GM18858 (cell line): ENCODE data around the gene BAIAP2.

Experiments
- ATAC-seq: cut with Tn5 transposase; IDR thresholded peaks from one replicate; pipeline ENCODE4 v1.9.1; 2021; ENCODE audit not compliant: unreplicated experiment

The BAIAP2 gene

DNA sequence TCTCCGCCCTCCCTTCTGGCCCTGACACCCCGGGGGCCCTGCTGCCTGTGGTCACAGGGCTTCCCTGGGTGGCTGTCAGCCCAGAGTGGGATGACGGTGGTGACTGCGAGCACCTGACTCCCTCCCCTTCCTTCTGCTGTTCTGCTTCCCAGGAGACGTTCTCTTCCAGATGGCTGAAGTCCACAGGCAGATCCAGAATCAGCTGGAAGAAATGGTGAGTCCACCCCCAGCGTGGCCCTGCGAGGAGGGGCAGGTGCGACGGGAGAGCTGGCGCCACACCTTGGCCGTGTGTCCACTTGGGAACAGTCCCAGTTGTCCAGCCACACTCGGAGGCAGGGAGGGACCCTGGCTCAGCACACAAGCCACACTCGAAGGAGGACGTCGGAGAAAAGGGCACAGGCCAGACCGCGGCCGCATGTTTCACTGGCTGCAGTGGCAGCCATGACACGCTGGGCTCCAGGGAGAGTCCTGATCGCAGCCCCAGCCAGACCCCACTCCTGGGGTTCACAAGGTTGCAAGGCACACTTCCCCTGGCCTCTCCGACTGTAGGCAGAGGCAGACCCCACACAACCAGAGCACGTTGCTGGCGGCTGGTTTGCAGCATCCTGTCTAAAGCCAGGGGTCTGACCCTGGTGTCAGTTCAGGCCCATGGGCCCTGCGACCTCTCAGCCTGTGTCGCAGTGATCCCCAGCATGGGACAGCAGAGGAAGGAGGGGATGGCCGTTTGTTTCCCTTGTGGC is 49.9 kb downstream of the BAIAP2 start:
- no peak for ATAC-seq

GRCh38 chr17:81085420-81085911 is 50.5 kb downstream of the BAIAP2 start:
- ATAC-seq: no peak

DNA sequence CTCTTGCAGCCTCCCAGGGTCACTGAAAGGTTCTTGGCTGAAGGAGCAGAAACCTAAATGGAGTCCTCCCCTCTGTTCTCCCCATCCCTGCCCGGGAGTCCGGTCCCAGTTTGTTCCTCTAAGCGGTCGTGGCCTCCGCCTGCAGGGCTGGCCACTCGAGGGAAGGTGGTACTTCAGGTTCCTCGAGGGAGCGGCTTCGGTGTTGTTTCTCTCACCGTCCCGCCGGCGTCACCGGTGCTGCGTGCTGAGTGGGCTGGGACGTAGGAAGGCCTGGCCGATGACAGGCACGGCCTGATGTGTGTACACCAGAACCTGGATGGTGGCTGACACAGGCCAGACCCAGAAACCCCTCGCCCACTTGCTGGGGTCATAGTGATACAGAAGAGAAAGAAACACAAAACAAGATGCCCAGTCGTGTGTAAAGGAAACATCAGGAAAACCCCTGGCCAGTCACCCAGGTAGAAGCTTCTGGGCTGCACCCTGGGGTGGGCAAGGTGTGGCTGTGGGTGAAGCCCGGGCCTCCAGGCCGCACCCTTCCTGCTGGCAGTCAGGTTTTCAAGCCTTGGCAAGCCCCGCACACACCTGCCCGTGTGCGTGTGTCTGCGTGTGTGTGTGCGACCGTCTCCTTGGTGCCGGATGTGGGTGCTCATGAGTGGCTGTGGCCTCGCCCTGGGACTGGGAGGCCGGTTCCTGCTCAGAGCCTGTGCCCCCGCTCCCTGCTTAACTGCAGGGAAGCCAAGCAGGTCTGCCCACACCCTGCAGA is 52.0 kb downstream of the BAIAP2 start:
- ATAC-seq: no peak

DNA sequence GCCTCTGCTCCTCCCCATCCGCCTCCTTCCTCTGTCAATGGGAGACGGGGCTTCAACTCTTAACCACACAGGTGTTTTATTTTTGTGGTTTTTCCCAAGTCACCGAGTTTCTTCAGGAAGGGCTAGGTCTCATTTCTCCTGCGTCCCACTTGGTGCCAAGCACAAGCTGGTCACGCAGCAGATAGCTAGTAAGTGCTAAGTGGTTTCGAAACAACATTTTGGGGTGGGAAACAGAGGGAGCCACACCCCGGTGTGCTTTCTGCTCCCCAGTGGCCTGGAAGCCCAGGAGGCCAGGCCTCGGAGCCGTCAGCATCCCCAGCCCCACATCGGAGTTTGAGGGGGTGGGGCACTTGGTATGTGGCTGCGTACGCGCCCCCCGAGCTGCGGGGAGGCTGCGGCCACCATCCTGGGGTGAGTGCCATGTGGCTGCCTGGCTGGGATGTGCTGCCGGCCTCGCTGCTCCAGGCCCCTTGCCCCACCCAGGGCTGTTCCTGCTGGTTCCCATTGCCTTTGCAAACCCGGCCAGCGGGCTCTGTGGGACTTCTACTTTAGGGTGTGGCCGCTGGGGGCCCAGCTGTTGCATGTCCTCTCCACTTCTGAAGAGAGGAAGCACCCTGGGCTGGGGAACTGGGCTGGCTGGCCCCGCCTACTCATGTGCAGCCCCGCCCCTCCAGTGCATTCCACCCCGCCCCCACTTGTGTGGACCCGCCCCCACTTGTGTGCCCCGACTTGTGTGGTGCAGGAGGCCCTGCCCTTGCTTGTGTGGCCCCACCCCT is 55.6 kb downstream of the BAIAP2 start:
- no peak for ATAC-seq

DNA sequence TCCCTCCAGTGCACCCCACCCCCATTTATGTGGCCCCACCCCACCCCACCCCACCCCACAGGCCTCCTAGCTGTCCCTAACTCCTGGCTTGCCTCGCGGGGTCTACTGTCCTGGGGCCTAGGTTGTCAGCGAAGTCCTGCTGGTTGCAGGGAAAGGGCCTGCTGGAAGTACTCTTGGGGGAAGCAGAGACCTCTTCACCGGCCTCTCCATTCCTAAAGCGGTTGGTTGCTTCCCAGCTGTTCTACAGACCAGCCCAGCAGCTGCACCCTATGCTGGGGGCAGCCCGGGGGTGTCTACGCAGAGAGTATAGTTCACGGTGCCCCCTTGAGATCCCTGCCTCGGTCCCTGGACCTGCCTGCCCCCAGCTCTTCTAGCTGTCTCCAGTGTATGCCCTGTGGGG is 56.2 kb downstream of the BAIAP2 start:
- ATAC-seq: no peak

DNA sequence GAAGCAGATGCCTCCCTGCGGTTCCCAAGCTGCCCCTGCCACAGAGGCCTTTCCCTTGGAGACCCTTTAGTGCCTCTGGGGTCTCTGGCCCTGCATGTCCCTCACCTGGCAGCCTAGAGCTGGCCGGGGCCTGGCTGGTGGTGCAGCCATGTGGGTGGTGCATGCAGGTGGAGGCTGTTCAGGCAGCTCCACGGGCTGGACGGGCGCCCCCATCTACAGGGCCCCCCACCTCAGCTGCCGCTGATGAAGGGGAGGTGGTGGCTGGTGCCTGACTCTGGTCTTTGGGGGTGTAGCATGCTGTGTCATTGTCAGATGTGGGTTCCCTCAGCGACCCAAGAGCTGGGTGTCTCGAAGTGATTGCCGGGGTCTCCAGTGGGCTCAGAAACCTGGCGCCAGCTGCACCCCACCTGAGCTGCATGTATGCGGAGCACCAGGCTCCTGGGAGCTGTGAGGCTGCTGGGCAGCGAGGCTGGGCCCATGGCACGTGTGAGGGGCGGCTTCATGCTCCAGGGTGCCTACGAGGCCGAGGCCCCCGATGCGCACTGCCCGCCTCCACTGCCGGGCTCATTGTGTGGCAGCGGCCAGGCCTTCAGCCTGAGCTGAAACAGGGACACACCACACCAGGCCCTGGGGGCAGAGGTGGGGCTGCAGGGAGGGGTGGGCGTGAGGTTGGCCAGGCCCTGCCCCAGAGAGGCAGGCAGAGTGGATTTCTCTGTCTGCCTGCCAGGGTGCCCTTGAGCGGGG is 57.0 kb downstream of the BAIAP2 start:
- ATAC-seq: no peak

DNA sequence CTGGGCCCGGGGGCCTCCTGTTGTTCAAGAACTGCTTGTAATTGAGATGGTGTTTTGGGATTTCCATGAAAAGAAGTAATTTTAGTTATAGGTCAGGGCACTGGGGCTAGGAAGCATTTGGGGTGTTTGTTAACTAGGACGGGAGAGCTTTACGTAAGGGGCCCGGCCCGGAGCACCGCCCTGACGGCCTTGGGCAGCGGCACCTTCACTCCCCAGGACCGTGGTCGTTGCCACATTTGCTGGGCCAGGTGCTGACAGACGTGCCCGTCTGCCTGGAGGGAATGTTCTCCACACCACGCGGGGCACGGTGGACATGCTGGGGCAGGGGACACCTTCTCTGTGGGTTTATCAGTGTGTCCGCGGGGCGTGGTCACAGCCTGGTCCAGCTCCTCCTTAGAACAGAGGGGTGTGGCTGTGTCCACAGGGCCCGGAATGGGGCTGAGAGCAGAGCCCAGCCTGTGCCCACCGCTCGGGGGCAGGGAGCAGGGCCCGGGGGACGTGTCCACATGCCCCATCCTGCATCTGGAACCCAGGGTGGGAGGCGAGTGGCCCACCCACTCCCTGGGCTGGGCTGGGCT is 57.7 kb downstream of the BAIAP2 start:
- no peak for ATAC-seq

GRCh38 chr17:81093619-81094508 is 58.9 kb downstream of the BAIAP2 start:
- no peak for ATAC-seq

GRCh38 chr17:81094509-81095382 is 59.8 kb downstream of the BAIAP2 start:
- no peak for ATAC-seq

DNA sequence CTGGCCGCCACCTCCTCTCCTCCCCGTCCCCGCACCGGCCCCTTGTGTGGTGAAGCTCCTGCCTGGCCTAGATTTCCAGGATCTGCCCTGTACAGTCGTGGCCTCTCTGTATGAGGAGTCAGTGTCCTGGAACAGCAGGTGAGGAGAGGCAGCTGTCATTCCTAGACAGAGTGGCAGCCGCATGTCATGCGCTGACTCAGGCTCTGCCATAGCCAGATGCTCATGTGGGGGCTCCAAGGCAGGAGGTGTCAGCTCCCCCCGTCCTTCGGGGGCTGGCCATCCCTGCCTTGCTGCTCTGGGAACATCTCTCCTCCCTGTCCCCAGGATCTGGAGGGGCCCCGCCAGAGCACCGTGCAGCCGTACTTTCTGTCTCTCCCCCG is 60.4 kb downstream of the BAIAP2 start:
- no peak for ATAC-seq

- ATAC-seq: no peak
Measured at GRCh38 chr17:81096741-81097133, 61.8 kb downstream of the BAIAP2 start.

GRCh38 chr17:81097134-81097942 is 62.4 kb downstream of the BAIAP2 start:
- no peak for ATAC-seq

- ATAC-seq: no peak
Measured at GRCh38 chr17:81097943-81098308, 63.0 kb downstream of the BAIAP2 start.

- ATAC-seq: no peak
Measured at GRCh38 chr17:81099888-81100287, 64.9 kb downstream of the BAIAP2 start.

GRCh38 chr17:81100668-81101067 is 65.7 kb downstream of the BAIAP2 start:
- no peak for ATAC-seq

DNA sequence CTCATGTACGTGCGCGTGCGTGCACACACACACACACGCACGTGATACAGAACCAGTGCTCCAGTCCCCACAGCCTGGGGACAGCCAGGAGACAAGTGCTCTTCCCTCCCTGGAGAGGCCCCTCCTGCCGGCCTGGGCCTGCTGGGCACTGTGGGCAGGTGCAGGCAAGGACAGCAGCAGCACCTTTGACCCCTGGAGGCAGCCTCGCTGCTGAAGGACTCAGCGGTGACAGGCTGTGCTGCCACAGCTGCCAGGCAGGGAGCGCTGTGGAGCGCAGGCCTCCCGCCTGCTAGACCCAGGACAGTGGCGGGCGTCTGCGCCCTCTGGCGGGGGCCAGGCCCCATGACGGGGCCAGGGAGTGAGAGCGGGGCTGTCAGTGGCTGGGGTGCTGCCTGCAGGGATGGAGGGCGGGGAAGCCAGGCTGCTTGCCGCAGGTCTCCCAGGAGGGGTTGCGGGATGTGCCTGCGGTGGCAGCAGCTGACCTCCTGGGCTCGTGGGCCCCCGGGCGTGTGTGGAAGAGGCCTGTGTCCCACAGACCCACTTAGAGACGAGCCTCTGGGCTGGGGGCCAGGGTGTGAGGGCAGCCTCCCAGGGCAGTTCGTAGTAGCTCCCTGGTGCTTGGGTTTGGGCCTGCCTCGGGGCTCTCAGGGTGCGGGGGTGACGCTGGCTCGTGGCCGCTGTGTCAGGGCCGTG is 66.8 kb downstream of the BAIAP2 start:
- no peak for ATAC-seq

DNA sequence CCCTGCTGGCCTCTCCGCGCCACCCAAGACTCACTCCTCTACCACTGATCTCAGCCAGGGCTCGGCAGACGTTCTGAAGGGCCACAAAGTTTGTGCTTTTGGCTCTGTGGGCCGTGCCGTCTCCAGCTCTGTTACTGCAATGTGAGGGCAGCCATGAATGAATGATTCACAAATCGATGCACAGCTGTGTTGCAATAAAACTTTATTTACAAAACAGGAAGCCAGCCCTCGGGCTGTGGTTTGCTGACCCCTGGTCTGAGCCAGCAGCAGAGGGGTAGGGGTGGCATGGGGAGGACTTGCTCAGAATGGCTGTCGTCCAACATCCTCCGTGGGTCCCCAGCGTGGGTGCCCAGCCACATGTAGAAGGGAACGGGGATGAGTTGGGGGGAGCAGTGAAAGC is 67.4 kb downstream of the BAIAP2 start:
- no peak for ATAC-seq
